ENCODE measurements around the gene TTC21B. TPM values are rescaled to one million over a fixed set of nuclear protein-coding genes. Genes with fewer than 3 reads are reported as not detected.
A peak's percentile ranks its signal among the peaks of the same experiment; 100 is the strongest.

Gene TTC21B
- total RNA-seq, 2 donors from 2014 or later: 28.0 to 49.6 TPM

DNA sequence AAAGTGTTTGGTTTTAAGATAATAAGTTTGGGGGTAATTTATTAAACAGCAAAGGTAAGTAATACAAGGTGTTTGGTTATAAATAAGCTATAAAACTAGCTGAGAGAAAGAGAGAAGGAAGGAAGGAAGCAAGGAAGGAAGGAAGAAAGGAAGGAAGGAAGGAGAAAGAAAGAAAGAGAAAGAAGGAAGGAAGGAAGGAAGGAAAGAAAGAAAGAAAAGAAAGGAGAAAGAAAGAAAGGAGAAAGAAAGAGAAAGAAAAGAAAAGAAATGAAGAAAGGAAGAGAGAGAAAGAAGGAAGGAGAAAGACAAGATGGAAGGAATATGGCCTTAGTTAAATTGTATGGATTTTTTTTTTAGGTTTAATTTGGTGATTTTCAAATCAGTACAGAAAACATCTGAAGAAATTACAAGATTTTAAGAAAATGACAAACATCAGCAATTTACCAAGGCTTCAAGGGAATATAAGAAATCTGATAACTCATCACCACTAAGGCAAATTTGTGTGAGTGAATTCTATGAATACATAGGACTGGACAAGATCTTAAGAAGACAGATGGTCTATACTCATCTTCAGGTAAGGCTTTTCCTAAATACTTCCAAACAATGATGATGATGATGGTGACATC lies 113.1 kb downstream of the TTC21B start:
- no peaks in the 10 kb centered on the region for H3K36me3 ChIP-seq
- no peak for DNase-seq (ENCODE audit: low spot score)
- no peak for TF ChIP-seq POLR2A (IDR thresholded peaks at IDR 0.05)
- no peak for TF ChIP-seq POLR2AphosphoS5 (IDR thresholded peaks at IDR 0.05)
- TF ChIP-seq, protein P1, sequence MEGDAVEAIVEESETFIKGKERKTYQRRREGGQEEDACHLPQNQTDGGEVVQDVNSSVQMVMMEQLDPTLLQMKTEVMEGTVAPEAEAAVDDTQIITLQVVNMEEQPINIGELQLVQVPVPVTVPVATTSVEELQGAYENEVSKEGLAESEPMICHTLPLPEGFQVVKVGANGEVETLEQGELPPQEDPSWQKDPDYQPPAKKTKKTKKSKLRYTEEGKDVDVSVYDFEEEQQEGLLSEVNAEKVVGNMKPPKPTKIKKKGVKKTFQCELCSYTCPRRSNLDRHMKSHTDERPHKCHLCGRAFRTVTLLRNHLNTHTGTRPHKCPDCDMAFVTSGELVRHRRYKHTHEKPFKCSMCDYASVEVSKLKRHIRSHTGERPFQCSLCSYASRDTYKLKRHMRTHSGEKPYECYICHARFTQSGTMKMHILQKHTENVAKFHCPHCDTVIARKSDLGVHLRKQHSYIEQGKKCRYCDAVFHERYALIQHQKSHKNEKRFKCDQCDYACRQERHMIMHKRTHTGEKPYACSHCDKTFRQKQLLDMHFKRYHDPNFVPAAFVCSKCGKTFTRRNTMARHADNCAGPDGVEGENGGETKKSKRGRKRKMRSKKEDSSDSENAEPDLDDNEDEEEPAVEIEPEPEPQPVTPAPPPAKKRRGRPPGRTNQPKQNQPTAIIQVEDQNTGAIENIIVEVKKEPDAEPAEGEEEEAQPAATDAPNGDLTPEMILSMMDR (IDR thresholded peaks at IDR 0.05): no peak
- H3K9me3 ChIP-seq: no peaks in the 10 kb centered on the region
- H3K4me1 ChIP-seq (replicated peaks): no peaks in the 10 kb centered on the region
- H3K27ac ChIP-seq: no peak overlapping the region
- no peaks in the 10 kb centered on the region for H3K27me3 ChIP-seq (replicated peaks; ENCODE audit: insufficient read depth)
- intact Hi-C loops (cut with DNase I): no loop called here
- no peak overlapping the region for H3K4me3 ChIP-seq

DNA sequence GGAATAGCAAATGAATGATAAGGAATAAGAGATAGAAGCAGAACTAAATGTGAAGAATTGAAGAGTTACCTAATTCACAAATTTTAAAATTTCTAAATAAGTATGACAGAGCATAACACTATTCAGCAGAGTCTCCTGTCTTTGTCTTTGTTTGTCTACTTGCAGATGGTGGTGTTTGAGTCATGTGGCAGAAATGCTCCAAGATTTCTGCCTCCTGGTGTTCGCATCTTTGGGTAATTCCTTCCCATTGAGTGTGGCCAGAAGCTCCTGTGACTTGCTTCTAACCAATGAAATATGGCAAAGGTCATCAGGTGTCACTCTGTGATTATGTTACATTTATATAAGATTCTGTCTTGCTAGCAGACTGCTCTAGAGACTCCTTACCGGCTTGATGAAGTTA lies 114.0 kb downstream of the TTC21B start:
- H3K9me3 ChIP-seq: no peaks in the 10 kb centered on the region
- no peak for DNase-seq (ENCODE audit: low spot score)
- TF ChIP-seq, protein P1 (IDR thresholded peaks at IDR 0.05): no peak
- no peak for TF ChIP-seq POLR2AphosphoS5 (IDR thresholded peaks at IDR 0.05)
- TF ChIP-seq POLR2A (IDR thresholded peaks at IDR 0.05): no peak
- no peak overlapping the region for H3K4me3 ChIP-seq
- H3K27ac ChIP-seq: no peak overlapping the region
- H3K4me1 ChIP-seq (replicated peaks): no peaks in the 10 kb centered on the region
- no peaks in the 10 kb centered on the region for H3K36me3 ChIP-seq
- intact Hi-C loops (cut with DNase I): no loop called here
- WGBS: 89% methylated on average over 2 of the region's 2 CpGs
- no peaks in the 10 kb centered on the region for H3K27me3 ChIP-seq (replicated peaks; ENCODE audit: insufficient read depth)

DNA sequence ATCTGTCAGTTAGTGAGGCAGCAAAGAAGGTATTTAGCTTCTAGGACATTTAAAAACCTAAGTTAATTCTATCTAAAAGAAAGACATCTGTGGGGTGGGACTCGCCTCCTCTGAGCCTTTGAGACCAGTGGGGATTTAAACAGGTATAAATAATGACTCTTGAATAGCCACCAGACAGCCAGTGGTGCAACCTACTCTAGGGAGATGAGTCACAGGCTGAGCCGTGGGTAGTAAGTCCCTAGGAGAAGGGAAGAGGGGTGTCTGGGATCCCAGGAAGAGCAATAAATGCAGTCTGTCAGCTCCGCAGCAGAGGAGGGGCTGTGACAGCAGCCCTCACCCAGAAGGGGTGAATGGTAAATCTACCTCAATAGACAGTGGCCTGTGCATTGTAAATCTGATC lies 116.5 kb downstream of the TTC21B start:
- no peak for TF ChIP-seq POLR2AphosphoS5 (IDR thresholded peaks at IDR 0.05)
- 55% methylated on average over 3 of the region's 3 CpGs for WGBS
- Histone ChIP-seq H3K4me3 (no peak overlapping the region), H3K36me3 (no peaks in the 10 kb centered on the region), H3K9me3 (no peaks in the 10 kb centered on the region), H3K4me1 (replicated peaks) (no peaks in the 10 kb centered on the region), H3K27ac (no peak overlapping the region), H3K27me3 (replicated peaks; ENCODE audit: insufficient read depth) (no peaks in the 10 kb centered on the region)
- intact Hi-C loops (cut with DNase I): no loop called here
- no peak for DNase-seq (ENCODE audit: low spot score)

DNA sequence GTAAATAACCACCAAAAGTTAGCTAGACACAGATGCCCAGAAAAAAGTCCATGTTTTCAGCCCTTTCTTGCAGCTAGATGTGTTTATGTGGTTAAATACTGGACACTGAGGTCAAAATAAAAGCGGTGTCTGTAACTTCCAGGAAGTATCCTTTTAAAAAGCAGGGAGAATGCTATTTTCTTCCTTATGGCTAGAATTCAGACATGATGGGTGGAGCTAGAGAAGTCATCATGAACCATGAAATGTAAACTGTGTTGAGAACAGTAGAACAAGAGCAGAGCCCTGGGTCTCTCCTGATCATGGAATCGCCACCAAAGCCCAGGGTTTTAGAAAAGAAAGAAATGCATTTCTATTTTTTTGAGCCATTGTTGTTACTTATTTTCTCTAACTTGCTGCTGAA lies 118.2 kb downstream of the TTC21B start:
- Histone ChIP-seq H3K36me3 (no peaks in the 10 kb centered on the region), H3K27me3 (replicated peaks; ENCODE audit: insufficient read depth) (no peaks in the 10 kb centered on the region), H3K9me3 (no peaks in the 10 kb centered on the region), H3K27ac (no peak overlapping the region), H3K4me1 (replicated peaks) (no peaks in the 10 kb centered on the region), H3K4me3 (no peak overlapping the region)
- intact Hi-C loops (cut with DNase I): no loop called here
- no peak for DNase-seq (ENCODE audit: low spot score)
- TF ChIP-seq, protein P1 (IDR thresholded peaks at IDR 0.05): no peak
- no peak for TF ChIP-seq POLR2A (IDR thresholded peaks at IDR 0.05)
- TF ChIP-seq POLR2AphosphoS5 (IDR thresholded peaks at IDR 0.05): no peak
- WGBS: 96% methylated on average over 2 of the region's 2 CpGs

DNA sequence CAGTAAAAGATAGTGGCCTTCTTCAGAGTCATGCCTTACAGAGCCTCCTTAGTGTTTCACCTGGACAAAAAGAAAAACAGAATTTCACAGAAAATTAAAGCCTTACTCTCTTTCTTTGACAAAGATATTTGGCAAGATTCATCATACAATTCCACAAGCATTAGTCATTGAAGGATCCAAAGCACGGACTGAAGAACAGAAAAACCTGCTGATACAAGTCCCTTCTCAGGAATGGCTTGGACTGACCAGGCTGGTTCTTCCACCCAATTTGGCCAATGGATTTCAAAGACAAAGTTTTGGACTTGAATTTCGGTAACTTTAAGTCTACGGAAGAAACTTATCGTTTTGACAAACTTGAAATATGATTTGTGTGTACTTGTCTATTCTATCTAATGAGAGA lies 120.4 kb downstream of the TTC21B start:
- H3K36me3 ChIP-seq: no peaks in the 10 kb centered on the region
- TF ChIP-seq, protein P1 (IDR thresholded peaks at IDR 0.05): no peak
- TF ChIP-seq POLR2AphosphoS5 (IDR thresholded peaks at IDR 0.05): peak; percentile 33
- H3K9me3 ChIP-seq: no peaks in the 10 kb centered on the region
- H3K4me1 ChIP-seq (replicated peaks): no peaks in the 10 kb centered on the region
- no peak overlapping the region for H3K4me3 ChIP-seq
- intact Hi-C loops (cut with DNase I): no loop called here
- WGBS: 47% methylated on average over 4 of the region's 4 CpGs
- peak; percentile 9 for DNase-seq (ENCODE audit: low spot score)
- no peak overlapping the region for H3K27ac ChIP-seq
- H3K27me3 ChIP-seq (replicated peaks; ENCODE audit: insufficient read depth): no peaks in the 10 kb centered on the region
